NCI-H2081 (cell line): ENCODE measurements around the gene RHEX.

Source experiments
- DNase-seq, 2 experiments: peaks; one replicate each; lab custom pipeline; 2025; lab: John Stamatoyannopoulos, UW

RHEX gene

DNA sequence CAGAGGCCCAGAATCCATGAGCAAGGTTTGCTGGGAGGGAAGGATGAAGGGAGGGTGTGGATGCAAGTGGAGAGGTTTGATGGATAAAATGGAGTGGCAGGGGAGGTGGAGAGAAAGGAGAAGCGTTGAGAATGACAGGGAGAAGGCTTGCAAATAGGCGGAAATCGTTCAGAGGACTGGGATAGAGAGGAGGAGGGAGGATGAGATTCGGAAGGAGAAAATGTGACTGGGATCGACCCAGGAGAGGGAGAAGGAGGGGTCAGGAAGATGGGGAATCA lies 63.8 kb downstream of the RHEX start:
- no peak for DNase-seq

- peak; percentile 43 to 77 for DNase-seq
These were observed 64.4 kb downstream of the RHEX start, which contains the start of gene AVPR1B for GRCh38 chr1:206117151-206117948. Gene AVPR1B, minus strand, starts transcription at chr1:206117388. Its CDS starts 498 bp downstream, at chr1:206116890.

- no peak for DNase-seq
These were observed 67.4 kb downstream of the RHEX start for GRCh38 chr1:206120406-206120805.

GRCh38 chr1:206121269-206121668 lies 68.3 kb downstream of the RHEX start:
- DNase-seq = no peak

DNA sequence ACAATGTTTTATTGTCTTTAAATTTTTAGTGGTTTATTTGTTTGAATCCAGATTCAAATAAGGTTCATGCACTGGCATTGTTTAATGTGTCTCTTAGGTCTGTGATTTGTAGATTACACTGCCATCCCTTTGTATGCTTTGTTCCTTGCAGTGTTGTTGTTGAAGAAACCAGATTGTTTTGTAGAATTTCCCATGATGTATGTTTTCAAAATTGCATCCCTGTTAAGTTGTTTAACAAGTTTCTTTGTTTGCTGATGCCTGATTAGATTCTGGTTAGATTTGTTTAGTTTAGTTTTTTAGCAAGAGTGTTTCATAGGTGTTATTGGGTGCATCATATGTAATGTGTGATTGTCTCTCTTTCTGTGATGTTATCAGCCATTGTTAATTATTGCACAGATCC lies 69.7 kb downstream of the RHEX start:
- no peak for DNase-seq

DNA sequence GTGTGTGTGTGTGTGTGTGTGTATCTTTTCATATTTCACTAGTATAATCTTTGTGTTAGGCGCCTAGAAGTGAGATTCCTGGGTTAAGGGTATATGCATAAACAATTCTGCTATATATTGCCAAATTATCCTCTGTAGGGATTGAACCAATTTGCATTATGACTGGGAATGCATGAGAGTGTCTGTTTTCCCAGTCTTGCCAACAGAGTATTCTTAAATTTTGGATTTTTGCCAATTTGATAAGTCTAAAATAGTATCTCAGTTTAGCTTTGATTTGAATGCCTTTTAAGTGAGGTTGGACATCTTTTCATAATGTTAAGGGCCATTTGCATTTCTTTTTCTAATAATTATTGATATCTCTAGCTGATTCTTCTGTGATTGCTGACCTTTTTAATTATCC lies 72.4 kb downstream of the RHEX start:
- DNase-seq = no peak

- DNase-seq = no peak
These were observed 74.4 kb downstream of the RHEX start for GRCh38 chr1:206127336-206127735.

DNA sequence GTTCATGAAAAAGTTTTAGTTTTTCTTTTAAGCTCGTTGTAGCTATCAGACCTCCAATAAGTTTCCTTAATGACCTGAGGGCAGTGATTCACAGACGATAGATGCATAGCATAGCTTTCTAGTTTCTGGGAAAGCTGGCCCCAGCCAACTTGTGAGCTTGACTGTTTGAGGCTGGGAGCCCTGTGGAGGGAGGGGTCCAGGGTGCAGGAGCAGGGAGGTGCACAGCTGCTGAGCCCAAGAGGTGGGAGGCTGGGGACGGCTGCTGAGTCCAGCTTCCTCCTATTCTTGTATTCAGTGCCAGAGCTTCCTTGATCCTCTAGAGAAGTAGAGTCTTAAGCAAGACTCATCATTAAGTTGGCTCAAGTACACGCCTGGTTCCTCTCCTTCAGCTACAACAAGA lies 75.2 kb downstream of the RHEX start:
- DNase-seq = no peak

- DNase-seq = no peak
These were observed 78.1 kb downstream of the RHEX start for GRCh38 chr1:206131037-206131436.

DNA sequence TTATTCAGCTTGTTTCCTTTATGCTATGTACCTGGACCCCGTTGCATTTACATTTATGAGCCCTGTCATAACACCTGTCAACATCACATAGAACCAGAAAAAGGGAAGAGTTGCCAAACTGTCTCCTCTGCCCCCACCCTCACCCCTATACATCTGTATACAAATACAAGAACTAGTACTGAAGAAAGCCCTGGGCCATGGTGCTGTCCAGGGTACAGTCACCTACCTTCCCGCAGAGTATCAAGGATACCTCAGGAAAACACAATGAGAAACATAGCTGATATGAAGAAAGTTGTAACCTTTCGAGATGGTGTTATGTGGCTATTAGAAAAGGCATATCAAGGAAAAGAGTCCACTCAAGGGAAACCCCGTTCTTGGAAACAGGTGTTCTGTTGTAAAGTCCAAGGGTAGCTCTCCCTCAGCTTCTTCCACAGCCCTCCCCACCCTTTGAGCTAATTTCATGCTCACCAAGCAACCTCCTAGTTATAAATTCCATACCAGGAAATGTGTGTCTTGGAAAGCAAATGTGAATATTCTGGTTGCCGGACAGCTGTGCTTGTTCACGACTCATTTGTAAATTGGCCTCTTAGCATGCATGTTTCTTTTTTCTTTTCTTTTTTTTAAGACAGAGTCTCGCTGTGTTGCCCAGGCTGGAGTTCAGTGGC lies 80.9 kb downstream of the RHEX start:
- DNase-seq = no peak

- DNase-seq = no peak
These were observed 82.3 kb downstream of the RHEX start for GRCh38 chr1:206135248-206135647.

GRCh38 chr1:206136241-206136640 lies 83.3 kb downstream of the RHEX start:
- DNase-seq = peak in 1 of 2 experiments; percentile 67

GRCh38 chr1:206142011-206142410 lies 89.0 kb downstream of the RHEX start:
- no peak for DNase-seq

- no peak for DNase-seq
These were observed 89.8 kb downstream of the RHEX start for GRCh38 chr1:206142770-206143169.

- no peak for DNase-seq
These were observed 90.7 kb downstream of the RHEX start for GRCh38 chr1:206143537-206144172.

DNA sequence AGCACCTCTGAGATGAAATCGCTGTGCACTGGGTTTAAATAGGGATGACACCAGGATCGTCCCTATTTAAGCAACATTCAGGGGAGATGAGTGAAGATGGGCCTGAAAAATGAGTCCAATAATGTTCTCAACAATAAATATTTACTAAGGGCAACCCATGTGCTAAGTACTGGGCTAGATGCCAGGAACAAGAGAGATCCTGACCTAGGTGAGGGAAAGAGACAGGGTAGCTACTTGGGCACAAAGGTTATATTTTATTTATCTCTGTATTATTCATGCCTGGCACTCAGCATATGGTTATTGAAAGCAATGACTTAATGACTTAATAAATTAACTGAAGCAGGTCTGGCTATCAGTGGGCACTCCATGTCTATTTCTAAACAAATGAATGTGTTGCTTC lies 91.6 kb downstream of the RHEX start:
- DNase-seq = peak in 1 of 2 experiments; percentile 25

DNA sequence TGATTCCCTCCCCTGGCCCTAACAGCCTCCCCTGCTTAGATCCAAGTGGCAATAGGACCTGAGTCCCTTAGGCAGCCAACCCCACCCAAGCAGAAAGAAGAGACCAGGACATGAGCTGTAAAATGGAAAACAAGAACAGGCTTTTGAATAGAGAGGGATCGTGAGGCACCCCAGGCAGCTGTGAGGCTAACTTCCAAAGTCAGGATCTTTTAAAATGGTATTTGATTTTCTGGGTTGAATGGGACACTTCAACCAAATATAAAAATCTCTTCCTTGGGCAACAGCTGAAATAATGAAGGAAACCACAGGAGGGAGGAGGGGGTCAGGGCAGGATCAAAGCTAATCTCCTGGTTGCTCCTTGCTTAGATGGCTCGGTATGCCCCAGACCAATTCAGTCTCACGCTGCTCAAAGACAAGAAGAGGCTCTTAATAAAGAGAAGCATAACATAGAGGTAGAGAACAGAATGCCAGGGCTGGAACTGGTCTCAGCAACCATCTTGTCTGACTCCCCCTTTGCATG lies 92.9 kb downstream of the RHEX start:
- DNase-seq = no peak
